Islet of Langerhans (tissue), 1 donor: ENCODE data around the gene STT3B.

ENCODE experiments used
- FAIRE-seq: peaks from one replicate; lab custom pipeline; 2011; peaks lifted over from hg19 to GRCh38; lab: Jason Lieb, UNC

Gene STT3B

GRCh38 chr3:31652296-31652695 lies 119.6 kb downstream of the STT3B start:
- no peak for FAIRE-seq

- FAIRE-seq: no peak
These were observed 120.7 kb downstream of the STT3B start for GRCh38 chr3:31653464-31653863.

GRCh38 chr3:31654998-31655397 lies 122.3 kb downstream of the STT3B start:
- FAIRE-seq: no peak

GRCh38 chr3:31659246-31659645 lies 126.5 kb downstream of the STT3B start:
- no peak for FAIRE-seq

GRCh38 chr3:31661286-31661685 lies 128.6 kb downstream of the STT3B start:
- FAIRE-seq: no peak

GRCh38 chr3:31661993-31662670 lies 129.4 kb downstream of the STT3B start:
- no peak for FAIRE-seq

- no peak for FAIRE-seq
These were observed 131.3 kb downstream of the STT3B start for GRCh38 chr3:31664031-31664430.

- FAIRE-seq: no peak
These were observed 134.9 kb downstream of the STT3B start for GRCh38 chr3:31667582-31667981.

- no peak for FAIRE-seq
These were observed 135.5 kb downstream of the STT3B start for GRCh38 chr3:31668242-31668641.

GRCh38 chr3:31670136-31670535 lies 137.4 kb downstream of the STT3B start:
- no peak for FAIRE-seq

GRCh38 chr3:31670722-31671121 lies 138.0 kb downstream of the STT3B start:
- FAIRE-seq: no peak

- FAIRE-seq: no peak
These were observed 138.7 kb downstream of the STT3B start for GRCh38 chr3:31671451-31671850.

GRCh38 chr3:31671976-31672375 lies 139.3 kb downstream of the STT3B start:
- FAIRE-seq: no peak

- FAIRE-seq: no peak
These were observed 141.2 kb downstream of the STT3B start for GRCh38 chr3:31673950-31674349.

GRCh38 chr3:31676556-31676955 lies 143.8 kb downstream of the STT3B start:
- FAIRE-seq: no peak

- no peak for FAIRE-seq
These were observed 147.5 kb downstream of the STT3B start for GRCh38 chr3:31680072-31680870.
